Upper lobe of right lung (tissue), 1 donor: ENCODE measurements around the gene HTT. TPM values are rescaled to one million over a fixed set of nuclear protein-coding genes. Genes with fewer than 3 reads are reported as not detected.

ENCODE experiments used
- ATAC-seq: fragments of 200-7000 bp; cut with Tn5 transposase; one replicate; pipeline ENCODE4 v1.9.1; 2020; ENCODE audit warnings: mild to moderate bottlenecking, moderate library complexity
- DNase-seq: peaks from one replicate; pipeline ENCODE4 v3.0.0-alpha.2; 2020
- H3K27ac ChIP-seq: fragments of 200-600 bp; one replicate; pipeline ENCODE4 v1.8.0; 2022
- H3K27me3 ChIP-seq: fragments of 200-600 bp; one replicate; pipeline ENCODE4 v1.8.0; 2022; ENCODE audit warnings: mild to moderate bottlenecking
- H3K36me3 ChIP-seq: fragments of 200-600 bp; one replicate; pipeline ENCODE4 v1.8.0; 2022
- H3K4me1 ChIP-seq: fragments of 200-600 bp; one replicate; pipeline ENCODE4 v1.8.0; 2022
- H3K4me3 ChIP-seq: fragments of 200-600 bp; one replicate; pipeline ENCODE4 v1.8.0; 2022; ENCODE audit warnings: mild to moderate bottlenecking
- H3K9me3 ChIP-seq: fragments of 200-600 bp; one replicate; pipeline ENCODE4 v1.8.0; 2022
- intact Hi-C: fragments of 100-400 bp; cut with DNase I; formaldehyde crosslinking; loops from one replicate; pipeline ENCODE4 v1.11.0; 2022
- total RNA-seq: library from RNA; stranded (reverse); fragmentation: NEBNext Ultra II Directional; extraction: Animal tissue kit (Norgen Biotek cat#: 25700); gene quantifications from one replicate; pipeline ENCODE4 v1.2.1, GENCODE V29; 2021
- TF ChIP-seq, protein P1 (sequence below): fragments of 200-600 bp; IDR thresholded peaks from one replicate; pipeline ENCODE4 v1.8.0; 2022; ENCODE audit warnings: antibody characterized with exemption
- donor health status: DM: no; HTN: yes; CAD: no; lungs with severe emphysema.

HTT gene
- total RNA-seq, 1 donor from 2014 or later = 73.6 TPM

GRCh38 chr4:3263053-3263875 is 188.8 kb downstream of the HTT start:
- H3K4me3 ChIP-seq = no peak overlapping the region
- H3K27ac ChIP-seq = no peak overlapping the region
- no peaks in the 10 kb centered on the region for H3K4me1 ChIP-seq
- TF ChIP-seq, protein P1, sequence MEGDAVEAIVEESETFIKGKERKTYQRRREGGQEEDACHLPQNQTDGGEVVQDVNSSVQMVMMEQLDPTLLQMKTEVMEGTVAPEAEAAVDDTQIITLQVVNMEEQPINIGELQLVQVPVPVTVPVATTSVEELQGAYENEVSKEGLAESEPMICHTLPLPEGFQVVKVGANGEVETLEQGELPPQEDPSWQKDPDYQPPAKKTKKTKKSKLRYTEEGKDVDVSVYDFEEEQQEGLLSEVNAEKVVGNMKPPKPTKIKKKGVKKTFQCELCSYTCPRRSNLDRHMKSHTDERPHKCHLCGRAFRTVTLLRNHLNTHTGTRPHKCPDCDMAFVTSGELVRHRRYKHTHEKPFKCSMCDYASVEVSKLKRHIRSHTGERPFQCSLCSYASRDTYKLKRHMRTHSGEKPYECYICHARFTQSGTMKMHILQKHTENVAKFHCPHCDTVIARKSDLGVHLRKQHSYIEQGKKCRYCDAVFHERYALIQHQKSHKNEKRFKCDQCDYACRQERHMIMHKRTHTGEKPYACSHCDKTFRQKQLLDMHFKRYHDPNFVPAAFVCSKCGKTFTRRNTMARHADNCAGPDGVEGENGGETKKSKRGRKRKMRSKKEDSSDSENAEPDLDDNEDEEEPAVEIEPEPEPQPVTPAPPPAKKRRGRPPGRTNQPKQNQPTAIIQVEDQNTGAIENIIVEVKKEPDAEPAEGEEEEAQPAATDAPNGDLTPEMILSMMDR = no peak
- DNase-seq (peak; percentile 61), ATAC-seq (peak; percentile 51)
- no peaks in the 10 kb centered on the region for H3K27me3 ChIP-seq
- H3K36me3 ChIP-seq = no peaks in the 10 kb centered on the region
- intact Hi-C loops = no loop called here
- H3K9me3 ChIP-seq = no peaks in the 10 kb centered on the region

GRCh38 chr4:3263876-3264193 is 189.4 kb downstream of the HTT start:
- Histone ChIP-seq H3K9me3 (no peaks in the 10 kb centered on the region), H3K4me3 (no peak overlapping the region), H3K4me1 (no peaks in the 10 kb centered on the region), H3K36me3 (no peaks in the 10 kb centered on the region), H3K27ac (no peak overlapping the region), H3K27me3 (no peaks in the 10 kb centered on the region)
- ATAC-seq = no peak
- intact Hi-C loops = no loop called here
- TF ChIP-seq, protein P1 = no peak
- DNase-seq = no peak

DNA sequence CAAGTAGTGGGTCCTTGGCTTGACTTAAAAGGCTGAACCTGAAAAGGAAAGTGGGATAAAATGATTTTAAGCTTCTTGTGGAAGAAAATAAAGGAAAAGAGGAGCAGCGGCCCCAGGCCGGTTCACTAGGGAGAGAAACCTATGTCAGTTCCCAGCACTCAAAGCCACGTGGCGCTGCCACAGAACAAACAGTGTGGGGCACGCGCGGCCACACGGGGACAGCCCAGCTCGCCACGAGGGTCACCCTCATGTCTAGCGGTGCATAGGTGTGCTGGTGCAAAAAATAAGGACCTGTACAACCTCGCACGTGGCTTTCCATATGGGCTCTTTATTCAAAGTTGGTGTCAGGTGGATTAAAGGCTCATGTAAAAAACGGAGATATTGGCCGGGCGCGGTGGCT is 191.6 kb downstream of the HTT start:
- no peaks in the 10 kb centered on the region for H3K36me3 ChIP-seq
- H3K4me3 ChIP-seq = no peak overlapping the region
- no peak overlapping the region for H3K27ac ChIP-seq
- intact Hi-C loops = no loop called here
- H3K4me1 ChIP-seq = no peaks in the 10 kb centered on the region
- no peak for DNase-seq
- no peak for ATAC-seq
- no peaks in the 10 kb centered on the region for H3K9me3 ChIP-seq
- no peaks in the 10 kb centered on the region for H3K27me3 ChIP-seq
- TF ChIP-seq, protein P1 = no peak

DNA sequence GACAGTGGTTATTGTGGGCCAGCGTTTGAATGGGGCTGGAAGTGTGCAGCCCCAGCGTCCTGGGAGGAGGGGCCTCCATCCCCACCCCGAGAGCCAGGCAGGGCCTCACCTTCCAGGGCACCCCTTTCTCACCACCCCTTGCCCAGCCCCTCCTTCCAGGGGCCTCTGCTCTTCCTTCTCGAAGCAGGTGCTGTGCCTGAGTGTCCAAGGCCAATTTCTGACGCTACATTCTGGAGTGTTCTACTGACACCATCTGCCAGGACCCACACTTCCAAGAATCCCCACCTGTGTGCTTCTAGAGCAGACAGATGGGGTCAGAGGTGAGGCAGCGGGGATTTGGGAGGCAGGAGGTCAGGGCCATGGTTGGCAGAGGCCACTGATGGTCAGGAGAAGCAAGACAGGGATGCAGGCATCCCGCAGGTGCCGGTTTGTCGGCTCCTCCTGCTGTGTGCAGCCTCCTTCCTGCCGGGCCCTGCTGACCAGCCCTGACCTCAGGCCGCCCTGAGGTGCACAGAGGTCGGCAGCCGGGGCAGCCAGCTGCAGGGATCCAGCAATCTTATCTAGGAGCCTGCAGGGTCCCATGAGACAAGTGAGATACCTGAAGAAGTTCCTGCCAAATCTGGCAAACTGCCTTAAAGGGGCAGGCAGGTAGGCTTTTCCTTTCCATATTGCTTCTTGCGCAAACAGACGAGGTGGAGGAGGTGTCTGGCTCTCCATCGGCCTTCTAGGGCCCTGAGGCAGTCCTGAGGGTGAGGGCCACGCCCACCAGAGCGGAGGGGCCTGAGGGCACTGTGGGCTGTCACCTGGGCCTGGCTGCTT is 193.3 kb downstream of the HTT start:
- TF ChIP-seq, protein P1 = no peak
- Histone ChIP-seq H3K36me3 (no peaks in the 10 kb centered on the region), H3K27ac (no peak overlapping the region), H3K4me3 (no peak overlapping the region), H3K4me1 (no peaks in the 10 kb centered on the region), H3K9me3 (no peaks in the 10 kb centered on the region), H3K27me3 (no peaks in the 10 kb centered on the region)
- ATAC-seq (peak; percentile 54), DNase-seq (peak; percentile 63)
- intact Hi-C loops = no loop called here

DNA sequence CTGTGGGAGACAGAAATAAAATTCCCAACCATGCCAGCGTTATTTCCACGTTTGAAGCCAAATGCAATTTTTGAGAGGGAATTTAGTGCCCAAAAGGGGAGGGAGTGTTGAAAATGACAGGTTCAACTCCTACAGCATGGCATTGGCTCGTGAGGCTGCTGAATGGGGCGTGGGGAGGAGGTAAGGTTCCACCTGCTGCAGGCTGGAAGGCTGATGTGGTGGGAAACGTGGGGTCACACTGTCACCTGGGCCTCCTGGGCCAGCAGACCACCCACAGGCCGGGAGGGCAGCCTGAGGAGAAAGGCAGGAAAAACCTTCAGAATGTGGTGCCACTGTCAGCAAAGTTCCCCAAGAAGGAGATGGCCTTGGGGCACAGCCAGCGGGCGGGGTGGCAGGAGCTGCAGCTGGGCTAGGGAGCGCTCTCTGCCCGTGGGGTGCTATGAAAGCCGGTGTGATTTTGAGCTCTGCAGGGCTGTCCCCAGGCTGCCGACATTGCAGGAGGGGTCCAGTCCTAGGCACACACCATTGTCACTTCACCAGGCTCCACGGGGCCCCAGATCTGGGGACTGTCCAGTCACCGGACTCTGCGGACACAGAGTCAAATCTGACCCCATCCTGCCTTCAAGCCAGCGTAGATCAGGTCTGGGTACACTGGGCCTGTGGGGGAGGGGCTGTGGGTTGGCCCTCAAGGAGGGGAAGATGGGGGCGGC is 194.1 kb downstream of the HTT start:
- H3K4me1 ChIP-seq = no peaks in the 10 kb centered on the region
- H3K27ac ChIP-seq = no peak overlapping the region
- no peaks in the 10 kb centered on the region for H3K9me3 ChIP-seq
- H3K4me3 ChIP-seq = no peak overlapping the region
- TF ChIP-seq, protein P1 = no peak
- intact Hi-C loops = no loop called here
- no peak for DNase-seq
- no peaks in the 10 kb centered on the region for H3K27me3 ChIP-seq
- peak; percentile 17 for ATAC-seq
- no peaks in the 10 kb centered on the region for H3K36me3 ChIP-seq
